HL-60 (cell line): ENCODE results near the gene TMEFF2.

Experiments used
- CTCF ChIP-seq: IDR thresholded peaks from one replicate; pipeline ENCODE4 v1.5.1; 2011; ENCODE audit warnings: low read length, control low read depth, inconsistent platforms; ENCODE audit not compliant: insufficient read depth
- GABPA ChIP-seq: IDR thresholded peaks from 2 replicates; pipeline ENCODE4 v1.6.1; 2012; ENCODE audit warnings: low read depth
- POLR2AphosphoS5 ChIP-seq: IDR thresholded peaks from 2 replicates; pipeline ENCODE4 v1.6.1; 2012; ENCODE audit warnings: low read depth
- REST ChIP-seq: IDR thresholded peaks from 2 replicates; pipeline ENCODE4 v1.6.1; 2012; ENCODE audit warnings: low read depth; ENCODE audit not compliant: insufficient replicate concordance

- no peak for TF ChIP-seq CTCF
- TF ChIP-seq POLR2AphosphoS5: no peak
- TF ChIP-seq REST: no peak
- TF ChIP-seq GABPA: no peak
Measured at GRCh38 chr2:192139813-192140212, 54.9 kb downstream of the TMEFF2 start.
